DND-41 (cell line): ENCODE measurements around the gene C11orf98.

Experiments
- EZH2 ChIP-seq: IDR thresholded peaks from 3 replicates; pipeline ENCODE4 v1.6.1; 2012; ENCODE audit warnings: borderline replicate concordance, low read depth, mild to moderate bottlenecking, moderate library complexity, low read length, inconsistent platforms; ENCODE audit not compliant: severe bottlenecking
- TF ChIP-seq, protein P1 (sequence below): IDR thresholded peaks from 2 replicates; pipeline ENCODE4 v1.5.1; 2012; ENCODE audit warnings: borderline replicate concordance, low read length, moderate library complexity, mild to moderate bottlenecking; ENCODE audit not compliant: poor library complexity, severe bottlenecking; ENCODE audit errors: extremely low read depth

DNA sequence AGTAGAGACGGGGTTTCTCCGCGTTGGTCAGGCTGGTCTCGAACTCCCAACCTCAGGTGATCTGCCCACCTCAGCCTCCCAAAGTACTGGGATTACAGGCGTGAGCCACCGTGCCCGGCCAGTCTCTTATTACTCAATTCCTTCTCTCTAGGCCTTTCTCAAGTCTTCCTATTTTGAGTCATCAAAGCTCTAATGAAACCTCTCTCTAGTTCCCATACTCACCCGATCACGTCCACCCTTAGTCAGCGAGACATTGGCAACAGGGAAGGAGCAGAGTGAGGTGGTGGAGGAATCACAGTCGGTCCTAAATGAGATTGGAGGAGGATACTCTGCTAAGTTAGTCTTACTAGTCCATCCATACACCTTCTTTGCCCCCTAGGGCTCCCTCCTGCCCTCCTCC lies 37.2 kb upstream of the C11orf98 start:
- TF ChIP-seq, protein P1, sequence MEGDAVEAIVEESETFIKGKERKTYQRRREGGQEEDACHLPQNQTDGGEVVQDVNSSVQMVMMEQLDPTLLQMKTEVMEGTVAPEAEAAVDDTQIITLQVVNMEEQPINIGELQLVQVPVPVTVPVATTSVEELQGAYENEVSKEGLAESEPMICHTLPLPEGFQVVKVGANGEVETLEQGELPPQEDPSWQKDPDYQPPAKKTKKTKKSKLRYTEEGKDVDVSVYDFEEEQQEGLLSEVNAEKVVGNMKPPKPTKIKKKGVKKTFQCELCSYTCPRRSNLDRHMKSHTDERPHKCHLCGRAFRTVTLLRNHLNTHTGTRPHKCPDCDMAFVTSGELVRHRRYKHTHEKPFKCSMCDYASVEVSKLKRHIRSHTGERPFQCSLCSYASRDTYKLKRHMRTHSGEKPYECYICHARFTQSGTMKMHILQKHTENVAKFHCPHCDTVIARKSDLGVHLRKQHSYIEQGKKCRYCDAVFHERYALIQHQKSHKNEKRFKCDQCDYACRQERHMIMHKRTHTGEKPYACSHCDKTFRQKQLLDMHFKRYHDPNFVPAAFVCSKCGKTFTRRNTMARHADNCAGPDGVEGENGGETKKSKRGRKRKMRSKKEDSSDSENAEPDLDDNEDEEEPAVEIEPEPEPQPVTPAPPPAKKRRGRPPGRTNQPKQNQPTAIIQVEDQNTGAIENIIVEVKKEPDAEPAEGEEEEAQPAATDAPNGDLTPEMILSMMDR, result no peak
- TF ChIP-seq EZH2, result no peak
